ENCODE results near the gene RSU1.

DNA sequence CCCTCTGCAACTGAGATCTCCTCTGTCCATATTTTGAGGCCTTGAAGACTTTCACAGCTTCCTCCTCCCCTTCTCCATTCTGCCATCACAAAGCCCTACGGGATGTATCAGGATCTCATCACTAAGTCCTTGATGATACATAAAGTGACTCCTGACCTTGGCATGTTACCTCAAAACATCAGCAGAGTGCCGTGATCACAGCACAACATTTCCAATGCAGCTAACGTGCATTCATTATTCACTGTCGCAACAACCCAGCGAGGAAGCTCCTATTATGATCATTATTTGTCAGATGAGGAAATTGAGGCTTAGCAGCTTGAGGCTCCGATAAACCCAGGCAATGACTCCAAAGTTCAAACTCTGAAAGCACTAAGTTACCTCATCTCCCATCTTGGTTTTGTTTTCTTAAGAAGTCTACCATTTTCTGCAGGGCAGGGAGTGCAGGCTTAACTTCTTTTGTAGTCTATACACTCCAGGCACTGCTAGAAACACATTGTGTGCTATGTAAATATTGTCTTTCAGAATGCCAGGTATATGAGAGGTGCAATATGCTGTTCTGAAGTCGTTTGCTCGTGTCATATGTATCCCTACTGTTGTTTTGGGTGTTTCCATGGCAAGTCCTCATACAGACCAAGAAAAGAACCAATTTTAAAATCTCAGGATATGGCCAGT, 215.0 kb downstream of the RSU1 start:
- TF ChIP-seq, protein P1, sequence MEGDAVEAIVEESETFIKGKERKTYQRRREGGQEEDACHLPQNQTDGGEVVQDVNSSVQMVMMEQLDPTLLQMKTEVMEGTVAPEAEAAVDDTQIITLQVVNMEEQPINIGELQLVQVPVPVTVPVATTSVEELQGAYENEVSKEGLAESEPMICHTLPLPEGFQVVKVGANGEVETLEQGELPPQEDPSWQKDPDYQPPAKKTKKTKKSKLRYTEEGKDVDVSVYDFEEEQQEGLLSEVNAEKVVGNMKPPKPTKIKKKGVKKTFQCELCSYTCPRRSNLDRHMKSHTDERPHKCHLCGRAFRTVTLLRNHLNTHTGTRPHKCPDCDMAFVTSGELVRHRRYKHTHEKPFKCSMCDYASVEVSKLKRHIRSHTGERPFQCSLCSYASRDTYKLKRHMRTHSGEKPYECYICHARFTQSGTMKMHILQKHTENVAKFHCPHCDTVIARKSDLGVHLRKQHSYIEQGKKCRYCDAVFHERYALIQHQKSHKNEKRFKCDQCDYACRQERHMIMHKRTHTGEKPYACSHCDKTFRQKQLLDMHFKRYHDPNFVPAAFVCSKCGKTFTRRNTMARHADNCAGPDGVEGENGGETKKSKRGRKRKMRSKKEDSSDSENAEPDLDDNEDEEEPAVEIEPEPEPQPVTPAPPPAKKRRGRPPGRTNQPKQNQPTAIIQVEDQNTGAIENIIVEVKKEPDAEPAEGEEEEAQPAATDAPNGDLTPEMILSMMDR (conservative IDR thresholded peaks at IDR 0.05), result no peak
- TF ChIP-seq ZFX (IDR thresholded peaks at IDR 0.05), result no peak

Data from C4-2B (cell line).